Transverse colon (tissue), 4 donors: ENCODE measurements around the gene SCN1A.

Experiments used
- POLR2AphosphoS5 ChIP-seq, 3 donors: sonication (generic); formaldehyde crosslinking; IDR thresholded peaks; one replicate each; pipeline ENCODE4 v1.6.1; 2016; ENCODE audit warnings: antibody characterized with exemption in 3 of 3
- TF ChIP-seq, protein P1 (sequence below), 5 experiments: fragments of 200-600 bp in 3 of 5; fragments of 450-650 bp in 2 of 5; sonication (generic) in 3 of 5; IDR thresholded peaks; 1 replicate in 2 of 5; 2 replicates in 3 of 5; pipeline ENCODE4 v1.5.1; 2016 to 2017; ENCODE audit warnings: antibody characterized with exemption in 5 of 5, inconsistent platforms in 3 of 5, mild to moderate bottlenecking in 2 of 5, moderate library complexity in 1 of 5

DNA sequence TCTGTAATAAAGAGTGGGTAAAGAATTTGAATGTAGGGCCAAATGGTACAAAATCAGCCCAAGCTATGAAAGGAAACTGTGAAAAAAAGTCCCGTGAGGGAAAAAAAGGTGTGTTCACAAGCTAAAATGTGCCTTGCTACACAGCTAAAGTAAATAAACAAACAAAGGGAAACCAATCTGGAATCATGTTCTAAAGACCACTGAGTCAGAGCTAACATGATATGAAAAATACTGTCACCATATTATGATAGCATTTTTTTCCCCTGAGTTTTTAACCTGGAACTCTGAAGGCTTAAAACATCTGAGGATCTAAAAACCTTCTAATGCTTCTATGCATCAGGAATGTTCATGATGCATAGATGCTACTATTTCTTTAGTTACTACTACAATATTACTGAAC lies 58.8 kb downstream of the SCN1A start:
- TF ChIP-seq POLR2AphosphoS5 (IDR thresholded peaks at IDR 0.05), result no peak
- TF ChIP-seq, protein P1, sequence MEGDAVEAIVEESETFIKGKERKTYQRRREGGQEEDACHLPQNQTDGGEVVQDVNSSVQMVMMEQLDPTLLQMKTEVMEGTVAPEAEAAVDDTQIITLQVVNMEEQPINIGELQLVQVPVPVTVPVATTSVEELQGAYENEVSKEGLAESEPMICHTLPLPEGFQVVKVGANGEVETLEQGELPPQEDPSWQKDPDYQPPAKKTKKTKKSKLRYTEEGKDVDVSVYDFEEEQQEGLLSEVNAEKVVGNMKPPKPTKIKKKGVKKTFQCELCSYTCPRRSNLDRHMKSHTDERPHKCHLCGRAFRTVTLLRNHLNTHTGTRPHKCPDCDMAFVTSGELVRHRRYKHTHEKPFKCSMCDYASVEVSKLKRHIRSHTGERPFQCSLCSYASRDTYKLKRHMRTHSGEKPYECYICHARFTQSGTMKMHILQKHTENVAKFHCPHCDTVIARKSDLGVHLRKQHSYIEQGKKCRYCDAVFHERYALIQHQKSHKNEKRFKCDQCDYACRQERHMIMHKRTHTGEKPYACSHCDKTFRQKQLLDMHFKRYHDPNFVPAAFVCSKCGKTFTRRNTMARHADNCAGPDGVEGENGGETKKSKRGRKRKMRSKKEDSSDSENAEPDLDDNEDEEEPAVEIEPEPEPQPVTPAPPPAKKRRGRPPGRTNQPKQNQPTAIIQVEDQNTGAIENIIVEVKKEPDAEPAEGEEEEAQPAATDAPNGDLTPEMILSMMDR (IDR thresholded peaks at IDR 0.05), result no peak
